Pancreas (tissue), 10 donors: ENCODE measurements around the gene KRT32. TPM values are rescaled to one million over a fixed set of nuclear protein-coding genes. Genes with fewer than 3 reads are reported as not detected.

ENCODE experiments used
- ATAC-seq, 4 donors: fragments of 200-7000 bp; cut with Tn5 transposase; one replicate each; pipeline versions ENCODE4 v1.8.0 to v1.9.1; 2020; ENCODE audit warnings: mild to moderate bottlenecking in 4 of 4, moderate library complexity in 4 of 4
- DNase-seq, 6 donors: peaks; one replicate each; pipeline ENCODE4 v3.0.0-alpha.2; 2020
- FAIRE-seq: peaks from 2 replicates; lab custom pipeline; 2012; peaks lifted over from hg19 to GRCh38; lab: Jason Lieb, UNC
- H3K27ac ChIP-seq, 4 donors: fragments of 200-600 bp; sonication (generic); 1 replicate in 3 of 4; 2 replicates in 1 of 4; pipeline versions ENCODE4 v1.5.0 to v1.8.0; 2020
- H3K27me3 ChIP-seq, 4 donors: fragments of 200-600 bp; one replicate each; pipeline ENCODE4 v1.8.0; 2021
- H3K36me3 ChIP-seq, 3 donors: fragments of 200-600 bp; sonication (generic) in 1 of 3; one replicate each; pipeline versions ENCODE4 v1.5.0 to v1.8.0; 2020 to 2021
- H3K4me1 ChIP-seq, 3 donors: fragments of 200-600 bp; one replicate each; pipeline ENCODE4 v1.8.0; 2021
- H3K4me3 ChIP-seq, 4 donors: fragments of 200-600 bp; sonication (generic) in 2 of 4; one replicate each; pipeline versions ENCODE4 v1.5.0 to v1.8.0; 2020 to 2021
- H3K9me3 ChIP-seq, 4 donors: fragments of 200-600 bp; one replicate each; pipeline ENCODE4 v1.8.0; 2021
- WGBS, 2 donors: extraction: QIAGEN DNeasy Blood & Tissue Kit; methylation state at CpG; one replicate each; pipeline ENCODE4 v1.1.7; 2013; 5-methylcytosine and 5-hydroxymethylcytosine counted together
- intact Hi-C, 3 donors: fragments of 100-400 bp; cut with DNase I; formaldehyde crosslinking; loops; one replicate each; pipeline versions ENCODE4 v1.11.1 to v1.14.2; 2022
- polyA plus RNA-seq, 2 donors: library from polyadenylated mRNA; stranded (reverse); fragments of 200-250 nt; gene quantifications; one replicate each; pipeline ENCODE4 v1.2.3, GENCODE V29; 2013
- total RNA-seq, 6 donors: library from RNA; stranded (reverse); fragmentation: NEBNext Ultra II Directional in 4 of 6; extraction: Animal tissue kit (Norgen Biotek cat#: 25700) in 4 of 6; gene quantifications; one replicate each; pipeline versions ENCODE4 v1.2.1 to v1.2.4, GENCODE V29; 2021 to 2023
- TF ChIP-seq, protein P1 (sequence below), 4 donors: fragments of 200-600 bp; sonication (generic) in 3 of 4; IDR thresholded peaks; one replicate each; pipeline versions ENCODE4 v1.5.0 to v1.8.0; 2021; ENCODE audit warnings: antibody characterized with exemption in 4 of 4
- donor health status: healthy with polysubstance abuse.
- donor health status: DM: no; HTN: no; CAD: no; lungs with moderate emphysema.
- donor health status: DM: no; HTN: no; CAD: no.
- donor health status: control.
- donor health status: control.
- donor health status: Bipolar disorder and iron deficiency.
- donor health status: DM: yes; HTN: yes; CAD: no.
- donor health status: DM: no; HTN: no; CAD: no.
- donor health status: DM: no; HTN: no; CAD: no.
- donor health status: DM: yes; HTN: yes; CAD: no.

The KRT32 gene
- total and polyA plus RNA-seq, 8 donors: 0.05 TPM; not detected in 7

DNA sequence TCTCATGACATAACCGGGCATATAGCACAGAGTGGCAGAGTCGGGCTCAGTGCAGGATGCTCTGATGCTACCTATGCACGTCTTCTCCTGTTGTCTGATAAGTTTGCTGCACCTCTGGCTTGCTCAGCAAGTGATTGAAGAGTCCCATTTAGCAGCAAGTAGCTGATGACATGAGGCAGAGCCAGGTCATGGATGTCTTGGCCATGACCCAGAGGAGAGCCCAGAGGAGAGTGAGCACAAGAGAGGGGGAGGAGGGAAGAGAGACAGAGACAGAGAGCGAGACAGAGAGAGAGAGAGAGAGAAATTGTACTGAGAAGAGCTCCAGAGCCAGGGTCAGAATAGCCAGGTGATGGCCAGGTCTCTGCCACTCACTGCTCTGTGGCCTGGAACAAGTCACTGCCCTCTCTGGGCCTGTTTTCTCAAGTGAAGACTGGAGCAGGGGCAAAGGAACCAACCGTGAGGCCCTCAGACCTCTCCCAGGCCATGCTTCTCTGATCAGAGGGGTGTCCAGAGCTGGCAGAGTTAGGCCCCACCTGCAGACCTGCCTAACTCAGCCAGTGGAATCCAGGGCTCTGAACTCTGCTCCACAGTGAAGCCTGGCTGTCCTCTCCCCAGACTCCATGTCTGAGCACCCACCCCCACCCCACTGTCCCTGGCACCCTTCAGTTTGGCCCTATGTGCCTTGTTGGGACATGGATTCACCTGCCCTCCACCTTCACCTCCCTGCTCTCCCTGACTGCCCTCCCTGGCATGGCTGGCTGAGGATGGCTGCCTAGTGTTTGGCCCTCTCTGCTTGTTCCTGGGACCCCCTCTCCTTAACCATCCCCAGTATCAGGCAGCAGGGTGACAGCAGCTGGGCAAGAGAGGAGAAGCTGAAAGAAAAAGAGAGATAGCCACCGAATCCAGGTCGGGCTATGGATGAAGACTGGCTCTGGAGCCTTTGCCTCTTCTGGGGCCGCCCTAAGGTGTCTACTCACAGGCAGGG is 18.0 kb upstream of the KRT32 start:
- WGBS, 2 donors: 64 to 71% methylated on average over 8 of the region's 8 CpGs
- no peak overlapping the region for H3K27ac ChIP-seq
- ATAC-seq: no peak

GRCh38 chr17:41483991-41484826 is 17.0 kb upstream of the KRT32 start:
- ATAC-seq (peak in 2 of 4 donors; percentile 18 to 25), DNase-seq (no peak), FAIRE-seq (no peak)
- no peaks in the 10 kb centered on the region for H3K4me1 ChIP-seq
- intact Hi-C loops: no loop called here
- H3K9me3 ChIP-seq: no peaks in the 10 kb centered on the region
- no peaks in the 10 kb centered on the region for H3K36me3 ChIP-seq
- H3K27ac ChIP-seq: no peak overlapping the region
- WGBS, 2 donors: 66 to 68% methylated on average over 7 of the region's 7 CpGs
- TF ChIP-seq, protein P1, sequence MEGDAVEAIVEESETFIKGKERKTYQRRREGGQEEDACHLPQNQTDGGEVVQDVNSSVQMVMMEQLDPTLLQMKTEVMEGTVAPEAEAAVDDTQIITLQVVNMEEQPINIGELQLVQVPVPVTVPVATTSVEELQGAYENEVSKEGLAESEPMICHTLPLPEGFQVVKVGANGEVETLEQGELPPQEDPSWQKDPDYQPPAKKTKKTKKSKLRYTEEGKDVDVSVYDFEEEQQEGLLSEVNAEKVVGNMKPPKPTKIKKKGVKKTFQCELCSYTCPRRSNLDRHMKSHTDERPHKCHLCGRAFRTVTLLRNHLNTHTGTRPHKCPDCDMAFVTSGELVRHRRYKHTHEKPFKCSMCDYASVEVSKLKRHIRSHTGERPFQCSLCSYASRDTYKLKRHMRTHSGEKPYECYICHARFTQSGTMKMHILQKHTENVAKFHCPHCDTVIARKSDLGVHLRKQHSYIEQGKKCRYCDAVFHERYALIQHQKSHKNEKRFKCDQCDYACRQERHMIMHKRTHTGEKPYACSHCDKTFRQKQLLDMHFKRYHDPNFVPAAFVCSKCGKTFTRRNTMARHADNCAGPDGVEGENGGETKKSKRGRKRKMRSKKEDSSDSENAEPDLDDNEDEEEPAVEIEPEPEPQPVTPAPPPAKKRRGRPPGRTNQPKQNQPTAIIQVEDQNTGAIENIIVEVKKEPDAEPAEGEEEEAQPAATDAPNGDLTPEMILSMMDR (IDR thresholded peaks at IDR 0.05): no peak
- no peak overlapping the region for H3K4me3 ChIP-seq
- no peaks in the 10 kb centered on the region for H3K27me3 ChIP-seq

More for the DNA sequence above, 18.0 kb upstream of the KRT32 start:
- FAIRE-seq (no peak), DNase-seq (peak in 1 of 6 donors; percentile 26)
- Histone ChIP-seq H3K36me3 (no peaks in the 10 kb centered on the region), H3K4me3 (no peak overlapping the region), H3K9me3 (no peaks in the 10 kb centered on the region), H3K4me1 (no peaks in the 10 kb centered on the region), H3K27me3 (no peaks in the 10 kb centered on the region)
- intact Hi-C loops: no loop called here
- TF ChIP-seq, protein P1 (IDR thresholded peaks at IDR 0.05): no peak

DNA sequence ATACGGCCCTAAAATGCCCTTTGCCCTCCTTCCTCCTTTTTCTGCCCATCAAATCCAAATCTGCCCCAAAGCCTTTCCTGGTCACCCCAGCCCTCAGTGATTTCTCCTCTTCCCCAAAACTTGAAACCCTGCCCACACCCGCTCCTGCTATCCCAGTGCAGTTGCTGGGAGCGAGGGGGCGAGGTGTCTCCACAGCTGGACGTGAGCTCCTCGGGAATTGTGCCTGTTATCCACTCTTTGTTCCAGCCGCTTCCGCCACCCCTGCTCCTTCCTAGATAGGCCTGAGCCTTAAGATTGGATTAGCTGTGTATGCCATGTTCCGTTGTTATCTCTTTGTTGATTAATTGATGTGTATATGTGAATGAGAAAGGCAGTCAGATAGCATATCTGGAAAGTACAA is 16.3 kb upstream of the KRT32 start:
- no peak overlapping the region for H3K27ac ChIP-seq
- no peaks in the 10 kb centered on the region for H3K36me3 ChIP-seq
- no peaks in the 10 kb centered on the region for H3K4me1 ChIP-seq
- intact Hi-C loops: no loop called here
- no peaks in the 10 kb centered on the region for H3K9me3 ChIP-seq
- WGBS, 2 donors: 51 to 53% methylated on average over 9 of the region's 9 CpGs
- ATAC-seq (no peak), FAIRE-seq (no peak), DNase-seq (no peak)
- TF ChIP-seq, protein P1 (IDR thresholded peaks at IDR 0.05): no peak
- no peaks in the 10 kb centered on the region for H3K27me3 ChIP-seq
- no peak overlapping the region for H3K4me3 ChIP-seq

DNA sequence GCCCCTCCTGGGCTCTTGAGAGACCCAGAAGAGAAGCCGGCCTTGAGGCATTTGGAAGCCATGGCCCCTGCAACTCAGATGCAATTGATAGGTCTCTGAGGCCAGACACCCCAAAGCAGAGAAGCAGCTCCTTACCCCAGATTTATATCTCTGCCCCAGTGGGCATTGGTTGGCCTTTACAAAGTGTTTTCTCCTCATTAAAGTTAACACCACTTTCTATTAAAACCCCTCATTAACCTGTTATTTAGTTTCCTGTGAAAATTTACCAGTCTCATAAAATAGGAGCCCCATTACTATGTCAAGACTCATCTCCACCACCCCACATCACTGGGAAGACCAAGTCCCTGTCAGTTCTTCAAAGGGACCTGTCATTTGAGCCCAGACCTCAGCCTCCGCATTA is 13.8 kb upstream of the KRT32 start, which contains the start of gene KRT35:
TSS of gene KRT35 (minus strand) at position 116 of the 400 bp plus-strand sequence. CDS start at position 62, 54 bp downstream.
- FAIRE-seq (no peak), ATAC-seq (no peak), DNase-seq (no peak)
- intact Hi-C loops: no loop called here
- Histone ChIP-seq H3K27me3 (no peaks in the 10 kb centered on the region), H3K9me3 (no peaks in the 10 kb centered on the region), H3K36me3 (no peaks in the 10 kb centered on the region), H3K4me3 (no peak within 1 kb of the TSS), H3K27ac (no peak within 1 kb of the TSS), H3K4me1 (no peaks in the 10 kb centered on the region)
- TF ChIP-seq, protein P1 (IDR thresholded peaks at IDR 0.05): no peak
- WGBS, 2 donors: 89 to 90% methylated on average over 2 of the region's 2 CpGs
